GM23248 (cell line): ENCODE measurements around the gene KRTAP2-3.
"Not testable (repeated sequence)": the region's sequence is repeated elsewhere in the genome, so short reads cannot be mapped to it uniquely, and the experiment has no call there.

ENCODE experiments used
- EZH2 ChIP-seq: fragments of 200-600 bp; sonication (generic); IDR thresholded peaks from 2 replicates; pipeline ENCODE4 v1.6.1; 2018; ENCODE audit warnings: antibody characterized with exemption, mild to moderate bottlenecking; ENCODE audit not compliant: insufficient read depth, poor library complexity, severe bottlenecking
- EZH2phosphoT487 ChIP-seq: fragments of 200-600 bp; sonication (generic); IDR thresholded peaks from 2 replicates; pipeline ENCODE4 v1.6.1; 2018; ENCODE audit warnings: antibody characterized with exemption, moderate library complexity, mild to moderate bottlenecking, low read depth; ENCODE audit not compliant: insufficient read depth

DNA sequence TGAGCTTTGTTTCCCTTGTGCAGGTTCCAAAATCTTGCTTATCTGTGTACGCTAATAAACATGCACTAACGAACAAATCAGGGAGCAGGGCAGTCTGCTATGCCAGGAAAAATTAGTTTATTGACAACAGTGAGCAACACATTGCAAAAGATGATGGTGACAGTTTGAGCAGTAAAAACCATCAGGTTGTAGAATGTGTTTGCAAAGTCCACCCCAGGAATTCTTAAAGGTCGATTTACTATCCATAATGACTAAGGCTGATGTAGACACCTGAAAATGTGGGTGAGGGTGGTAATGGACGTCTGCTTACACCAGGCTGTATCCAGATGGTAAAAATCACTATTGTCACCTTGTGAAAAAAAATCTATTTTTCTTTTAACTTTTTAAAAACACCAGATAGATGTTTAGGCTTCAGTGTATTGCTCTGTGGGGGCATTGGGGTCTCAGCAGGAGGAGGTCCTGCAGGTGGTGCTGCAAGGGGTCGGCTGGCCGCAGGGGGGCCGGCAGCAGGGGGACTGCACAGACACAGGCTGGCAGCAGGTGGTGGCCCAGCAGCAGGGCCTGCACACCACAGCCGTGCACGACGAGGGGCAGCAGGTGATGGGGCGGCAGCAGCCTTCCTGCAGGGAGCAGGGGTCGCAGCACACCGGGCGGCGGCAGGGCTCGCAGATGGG, 5.2 kb upstream of the KRTAP2-3 start:
- TF ChIP-seq EZH2, EZH2phosphoT487: not testable (repeated sequence)
